ENCODE results near the gene MAP2K3. TPM values are rescaled to one million over a fixed set of nuclear protein-coding genes. Genes with fewer than 3 reads are reported as not detected.

MAP2K3 gene
- total RNA-seq, 2 donors from 2014 or later: 37.8 to 43.8 TPM

DNA sequence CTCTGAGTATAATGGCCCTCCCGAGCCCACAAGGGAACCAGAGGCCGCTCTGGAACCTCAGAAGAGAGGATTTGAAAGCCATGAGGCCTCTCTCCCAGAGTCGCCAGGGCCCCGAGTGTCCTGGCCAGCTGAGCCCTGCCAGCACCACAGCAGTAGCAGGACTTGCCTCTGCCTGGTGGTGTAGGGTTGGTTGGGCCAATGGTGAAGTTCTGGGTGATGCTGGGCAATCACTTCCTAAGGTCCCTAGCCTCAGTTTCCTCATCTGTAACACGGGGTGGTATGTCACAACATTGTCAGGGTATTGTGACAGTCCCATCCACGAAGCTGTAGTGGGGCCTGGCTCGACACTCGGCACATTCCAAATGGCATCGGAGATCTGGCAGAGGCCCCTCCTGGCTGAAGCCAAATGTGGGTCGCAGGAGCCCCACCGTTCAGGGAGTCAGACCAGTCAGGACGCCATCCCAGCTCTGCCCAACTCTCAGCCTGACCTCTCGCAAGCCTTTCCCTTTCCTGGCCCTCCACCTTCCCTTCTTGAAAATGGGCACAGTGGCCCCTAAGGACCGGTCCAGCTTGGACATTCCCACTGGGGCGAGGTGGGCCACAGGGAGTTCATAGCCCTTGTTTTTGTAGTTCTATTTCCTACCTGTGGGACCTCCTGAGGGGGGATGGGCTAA lies 33.0 kb upstream of the MAP2K3 start:
- no peak for DNase-seq (ENCODE audit: low spot score)
- Histone ChIP-seq H3K27me3 (no peaks in the 10 kb centered on the region), H3K27ac (peak overlapping the region; percentile 76 to 78), H3K4me3 (no peak overlapping the region), H3K4me1 (peaks cover 0 to 52% of the 10 kb centered on the region in 2 donors), H3K36me3 (no peaks in the 10 kb centered on the region), H3K9me3 (no peaks in the 10 kb centered on the region)
- TF ChIP-seq, protein P1, sequence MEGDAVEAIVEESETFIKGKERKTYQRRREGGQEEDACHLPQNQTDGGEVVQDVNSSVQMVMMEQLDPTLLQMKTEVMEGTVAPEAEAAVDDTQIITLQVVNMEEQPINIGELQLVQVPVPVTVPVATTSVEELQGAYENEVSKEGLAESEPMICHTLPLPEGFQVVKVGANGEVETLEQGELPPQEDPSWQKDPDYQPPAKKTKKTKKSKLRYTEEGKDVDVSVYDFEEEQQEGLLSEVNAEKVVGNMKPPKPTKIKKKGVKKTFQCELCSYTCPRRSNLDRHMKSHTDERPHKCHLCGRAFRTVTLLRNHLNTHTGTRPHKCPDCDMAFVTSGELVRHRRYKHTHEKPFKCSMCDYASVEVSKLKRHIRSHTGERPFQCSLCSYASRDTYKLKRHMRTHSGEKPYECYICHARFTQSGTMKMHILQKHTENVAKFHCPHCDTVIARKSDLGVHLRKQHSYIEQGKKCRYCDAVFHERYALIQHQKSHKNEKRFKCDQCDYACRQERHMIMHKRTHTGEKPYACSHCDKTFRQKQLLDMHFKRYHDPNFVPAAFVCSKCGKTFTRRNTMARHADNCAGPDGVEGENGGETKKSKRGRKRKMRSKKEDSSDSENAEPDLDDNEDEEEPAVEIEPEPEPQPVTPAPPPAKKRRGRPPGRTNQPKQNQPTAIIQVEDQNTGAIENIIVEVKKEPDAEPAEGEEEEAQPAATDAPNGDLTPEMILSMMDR (IDR thresholded peaks at IDR 0.05): no peak

GRCh38 chr17:21252289-21252795 lies 32.2 kb upstream of the MAP2K3 start:
- peaks cover 0 to 52% of the 10 kb centered on the region in 2 donors for H3K4me1 ChIP-seq
- TF ChIP-seq, protein P1 (IDR thresholded peaks at IDR 0.05): no peak
- H3K4me3 ChIP-seq: peak overlapping the region; percentile 65 to 71
- H3K9me3 ChIP-seq: no peaks in the 10 kb centered on the region
- H3K27ac ChIP-seq: peak overlapping the region; percentile 76 to 78
- no peaks in the 10 kb centered on the region for H3K27me3 ChIP-seq
- no peak for DNase-seq (ENCODE audit: low spot score)
- H3K36me3 ChIP-seq: no peaks in the 10 kb centered on the region

DNA sequence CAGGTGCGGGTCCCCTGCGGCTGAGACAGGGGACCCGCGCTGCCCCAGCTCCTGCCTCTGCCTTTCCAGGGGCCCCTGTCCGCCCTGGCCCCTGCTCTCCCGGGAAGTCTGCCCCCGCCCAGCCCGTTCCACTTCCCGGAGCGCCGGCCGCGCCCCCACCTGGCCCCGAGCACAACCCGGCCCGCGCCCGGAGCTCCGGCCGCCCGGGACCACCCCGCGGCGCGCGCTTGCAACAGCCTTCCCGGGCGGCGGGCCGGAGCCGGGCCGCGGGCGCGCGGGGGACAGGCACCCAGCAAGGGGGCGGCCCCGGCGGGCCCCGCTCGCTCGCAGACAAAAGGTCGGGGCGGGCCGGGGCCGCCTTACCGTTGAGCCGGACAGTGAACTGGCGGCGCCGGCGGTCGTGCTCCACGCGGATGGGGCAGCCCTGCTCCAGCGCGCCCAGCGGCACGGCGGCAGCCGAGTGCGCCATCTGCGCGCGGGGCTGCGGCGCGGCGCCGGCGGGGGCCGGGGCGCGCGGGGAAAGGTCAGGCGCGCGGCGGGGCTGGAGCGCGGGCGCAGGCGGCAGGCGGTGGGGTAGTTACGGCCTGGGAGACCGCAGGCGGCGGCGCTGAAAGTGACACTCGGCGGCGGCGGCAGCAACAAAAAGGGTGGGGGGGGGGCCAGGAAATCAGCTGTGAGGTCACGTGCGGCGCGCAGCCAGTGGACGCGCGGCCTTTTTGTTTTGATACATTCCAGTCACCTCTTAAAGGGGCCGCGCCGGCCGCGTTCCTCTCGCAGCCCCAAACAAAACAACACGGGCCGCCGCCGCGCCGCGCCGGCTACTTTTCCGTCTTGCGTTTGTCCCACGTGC lies 31.5 kb upstream of the MAP2K3 start, which contains the start of gene NATD1:
NATD1 (minus strand) TSS at position 615 of the 850 bp plus-strand sequence; CDS start at position 469, 146 bp downstream.
- Histone ChIP-seq H3K4me1 (peaks cover 0 to 52% of the 10 kb centered on the region in 2 donors), H3K4me3 (peak within 1 kb of the TSS; percentile 65 to 71), H3K27me3 (no peaks in the 10 kb centered on the region), H3K36me3 (no peaks in the 10 kb centered on the region), H3K9me3 (no peaks in the 10 kb centered on the region), H3K27ac (peak within 1 kb of the TSS; percentile 76 to 79)
- TF ChIP-seq, protein P1 (IDR thresholded peaks at IDR 0.05): no peak
- DNase-seq (ENCODE audit: low spot score): peak; percentile 95

DNA sequence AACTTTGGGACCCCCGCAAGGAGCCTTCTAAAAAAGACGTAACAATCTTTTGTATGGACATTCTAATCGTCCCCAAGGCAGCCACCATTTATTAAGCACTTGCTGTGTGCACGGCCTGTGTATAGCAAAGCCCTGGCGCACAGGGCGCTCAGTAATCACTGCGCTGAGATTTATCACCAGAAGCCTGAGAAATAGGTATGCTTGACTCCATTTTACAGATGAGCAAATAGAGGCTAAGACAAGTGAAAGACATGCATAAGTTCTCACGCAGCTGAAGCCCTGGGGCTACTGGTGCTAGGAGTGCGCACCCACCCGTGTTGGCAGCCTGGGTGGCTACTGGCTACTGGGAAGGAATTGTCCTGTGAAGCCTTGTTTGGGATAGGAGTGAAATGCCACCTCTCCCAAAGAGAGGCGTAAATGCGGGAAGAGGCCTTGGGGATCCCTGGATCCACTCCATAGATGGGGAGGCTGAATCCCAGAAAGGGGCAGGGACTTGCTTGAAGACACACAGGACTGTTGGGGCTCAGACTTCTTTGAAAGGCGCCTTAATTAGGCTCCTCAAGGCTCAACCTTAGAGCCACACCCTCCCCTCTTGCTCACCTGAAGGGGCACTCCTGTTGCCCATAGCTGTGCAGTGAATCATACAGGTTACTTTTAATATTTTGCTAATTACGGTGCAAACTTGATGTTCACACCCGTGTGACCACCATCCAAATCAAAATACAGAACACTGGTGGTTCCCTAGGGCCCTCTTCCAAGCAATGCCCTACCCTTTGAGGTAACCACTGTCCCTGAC lies 30.7 kb upstream of the MAP2K3 start:
- Histone ChIP-seq H3K9me3 (no peaks in the 10 kb centered on the region), H3K36me3 (no peaks in the 10 kb centered on the region), H3K27me3 (no peaks in the 10 kb centered on the region), H3K4me1 (peaks cover 0 to 44% of the 10 kb centered on the region in 2 donors), H3K27ac (peak overlapping the region; percentile 76 to 79), H3K4me3 (peak overlapping the region; percentile 65 to 71)
- no peak for DNase-seq (ENCODE audit: low spot score)
- TF ChIP-seq, protein P1 (IDR thresholded peaks at IDR 0.05): no peak

- H3K36me3 ChIP-seq: no peaks in the 10 kb centered on the region
- no peak for DNase-seq (ENCODE audit: low spot score)
- no peak overlapping the region for H3K4me3 ChIP-seq
- H3K27ac ChIP-seq: no peak overlapping the region
- no peaks in the 10 kb centered on the region for H3K9me3 ChIP-seq
- no peaks in the 10 kb centered on the region for H3K27me3 ChIP-seq
- peaks cover 0 to 10% of the 10 kb centered on the region in 2 donors for H3K4me1 ChIP-seq
- TF ChIP-seq, protein P1 (IDR thresholded peaks at IDR 0.05): no peak
These were observed 25.9 kb upstream of the MAP2K3 start for GRCh38 chr17:21258593-21258992.

All from right atrium auricular region (tissue), 2 donors.